Epithelial cell of esophagus (primary cell): ENCODE measurements around the gene ARRDC5.
"Not testable (repeated sequence)": the region's sequence is repeated elsewhere in the genome, so short reads cannot be mapped to it uniquely, and the experiment has no call there.

ENCODE experiments used
- DNase-seq: peaks from one replicate; pipeline ENCODE4 v3.0.0; 2010; ENCODE audit warnings: low read depth
- H3K4me3 ChIP-seq: 2 replicates; pipeline ENCODE4 v1.5.1; 2011; ENCODE audit warnings: mild to moderate bottlenecking, low read length, control low read depth
- TF ChIP-seq, protein P1 (sequence below): IDR thresholded peaks from 2 replicates; pipeline ENCODE4 v1.5.1; 2011; ENCODE audit warnings: low read depth, mild to moderate bottlenecking, low read length, control low read depth, inconsistent platforms; ENCODE audit not compliant: insufficient read depth; ENCODE audit errors: missing control alignments

Gene ARRDC5

DNA sequence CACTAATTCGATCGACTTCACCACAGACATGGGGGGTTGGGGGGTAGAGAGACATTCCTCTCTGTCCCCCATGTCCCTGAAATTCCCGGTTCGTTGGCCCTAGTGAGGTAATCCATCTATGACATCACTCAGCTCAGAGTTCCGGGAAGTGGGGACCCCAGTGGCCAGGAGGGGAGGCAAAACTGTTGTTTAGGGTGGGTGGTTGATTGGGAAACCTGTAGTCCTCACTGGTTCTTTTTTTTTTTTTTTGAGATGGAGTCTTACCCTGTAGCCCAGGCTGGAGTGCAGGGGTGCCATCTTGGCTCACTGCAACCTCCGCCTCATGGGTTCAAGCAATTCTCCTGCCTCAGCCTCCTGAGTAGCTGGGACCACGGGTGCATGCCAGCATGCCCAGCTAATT lies at the start of gene ARRDC5:
ARRDC5 (minus strand) TSS at position 101 of the 400 bp plus-strand sequence; CDS start at position 30, 71 bp downstream.
- DNase-seq, result no peak
- no peak within 1 kb of the TSS for H3K4me3 ChIP-seq
- TF ChIP-seq, protein P1, sequence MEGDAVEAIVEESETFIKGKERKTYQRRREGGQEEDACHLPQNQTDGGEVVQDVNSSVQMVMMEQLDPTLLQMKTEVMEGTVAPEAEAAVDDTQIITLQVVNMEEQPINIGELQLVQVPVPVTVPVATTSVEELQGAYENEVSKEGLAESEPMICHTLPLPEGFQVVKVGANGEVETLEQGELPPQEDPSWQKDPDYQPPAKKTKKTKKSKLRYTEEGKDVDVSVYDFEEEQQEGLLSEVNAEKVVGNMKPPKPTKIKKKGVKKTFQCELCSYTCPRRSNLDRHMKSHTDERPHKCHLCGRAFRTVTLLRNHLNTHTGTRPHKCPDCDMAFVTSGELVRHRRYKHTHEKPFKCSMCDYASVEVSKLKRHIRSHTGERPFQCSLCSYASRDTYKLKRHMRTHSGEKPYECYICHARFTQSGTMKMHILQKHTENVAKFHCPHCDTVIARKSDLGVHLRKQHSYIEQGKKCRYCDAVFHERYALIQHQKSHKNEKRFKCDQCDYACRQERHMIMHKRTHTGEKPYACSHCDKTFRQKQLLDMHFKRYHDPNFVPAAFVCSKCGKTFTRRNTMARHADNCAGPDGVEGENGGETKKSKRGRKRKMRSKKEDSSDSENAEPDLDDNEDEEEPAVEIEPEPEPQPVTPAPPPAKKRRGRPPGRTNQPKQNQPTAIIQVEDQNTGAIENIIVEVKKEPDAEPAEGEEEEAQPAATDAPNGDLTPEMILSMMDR, result no peak

DNA sequence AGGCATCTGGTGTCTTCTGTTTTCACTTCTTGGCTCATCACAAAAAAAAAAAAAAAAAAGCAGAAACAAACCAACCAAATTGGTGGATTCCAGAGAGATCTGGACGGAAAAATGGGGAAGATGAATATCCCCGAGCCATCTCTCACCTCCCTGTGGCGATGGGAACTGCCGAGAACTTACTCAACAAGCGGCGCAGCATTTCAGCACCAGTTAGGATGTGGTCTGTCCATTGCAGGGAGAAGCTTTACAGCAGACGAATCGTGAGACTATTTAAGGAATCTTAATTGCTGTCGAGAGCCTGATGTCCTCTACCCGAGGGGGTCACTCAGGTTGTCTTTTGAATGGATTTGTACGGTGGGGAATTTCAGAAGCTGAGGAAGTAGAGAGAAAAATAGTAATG lies 49.0 kb upstream of the ARRDC5 start:
- DNase-seq, result no peak
- TF ChIP-seq, protein P1, result no peak
- no peak overlapping the region for H3K4me3 ChIP-seq

DNA sequence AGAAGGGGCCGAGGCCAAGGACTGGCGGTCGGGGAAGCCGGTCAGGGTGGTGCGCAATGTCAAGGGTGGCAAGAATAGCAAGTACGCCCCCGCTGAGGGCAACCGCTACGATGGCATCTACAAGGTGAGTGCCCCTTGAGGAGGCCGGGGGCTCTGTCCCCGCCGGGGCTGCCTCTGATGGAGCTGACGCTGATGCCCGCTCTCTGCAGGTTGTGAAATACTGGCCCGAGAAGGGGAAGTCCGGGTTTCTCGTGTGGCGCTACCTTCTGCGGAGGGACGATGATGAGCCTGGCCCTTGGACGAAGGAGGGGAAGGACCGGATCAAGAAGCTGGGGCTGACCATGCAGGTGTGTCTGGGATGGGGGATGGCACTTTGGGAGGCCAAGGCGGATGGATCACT lies 48.0 kb upstream of the ARRDC5 start:
- DNase-seq, H3K4me3 ChIP-seq: not testable (repeated sequence)

DNA sequence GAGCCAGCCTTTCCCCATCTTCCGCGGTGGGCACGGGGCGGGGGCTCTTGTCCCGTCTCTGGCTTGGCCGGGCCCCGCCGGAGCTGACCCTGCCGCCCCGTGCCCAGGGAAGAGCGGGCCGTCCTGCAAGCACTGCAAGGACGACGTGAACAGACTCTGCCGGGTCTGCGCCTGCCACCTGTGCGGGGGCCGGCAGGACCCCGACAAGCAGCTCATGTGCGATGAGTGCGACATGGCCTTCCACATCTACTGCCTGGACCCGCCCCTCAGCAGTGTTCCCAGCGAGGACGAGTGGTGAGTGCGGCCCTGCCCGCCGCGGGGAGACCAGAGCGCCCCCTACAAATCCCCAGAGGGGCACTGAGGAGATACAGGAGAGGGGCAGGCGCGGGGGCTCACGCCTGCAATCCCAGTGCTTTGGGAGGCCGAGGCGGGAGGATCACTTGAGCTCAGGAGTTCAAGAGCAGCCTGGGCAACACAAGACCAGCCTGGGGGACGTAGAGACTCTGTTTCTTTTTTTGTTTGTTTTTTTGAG lies 39.0 kb upstream of the ARRDC5 start:
- not testable (repeated sequence) for DNase-seq, H3K4me3 ChIP-seq

DNA sequence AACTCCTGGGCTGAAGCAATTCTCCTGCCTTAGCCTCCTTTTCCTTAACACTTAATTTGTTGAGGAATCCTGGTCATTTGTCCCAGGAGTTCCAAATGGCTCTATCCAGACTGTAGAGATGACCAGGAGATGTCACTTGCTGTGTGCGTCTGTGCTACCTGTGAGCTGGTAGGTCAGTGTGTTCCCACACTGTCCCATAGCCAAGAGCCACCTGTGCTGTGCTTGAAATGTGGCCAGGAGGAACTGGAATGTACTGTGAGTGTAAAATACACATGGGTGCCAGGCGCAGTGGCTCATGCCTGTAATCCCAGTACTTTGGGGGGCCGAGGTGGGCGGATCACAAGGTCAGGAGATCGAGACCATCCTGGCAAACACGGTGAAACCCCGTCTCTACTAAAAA lies 36.8 kb upstream of the ARRDC5 start:
- no peak for DNase-seq
- no peak overlapping the region for H3K4me3 ChIP-seq
- TF ChIP-seq, protein P1, result no peak

DNA sequence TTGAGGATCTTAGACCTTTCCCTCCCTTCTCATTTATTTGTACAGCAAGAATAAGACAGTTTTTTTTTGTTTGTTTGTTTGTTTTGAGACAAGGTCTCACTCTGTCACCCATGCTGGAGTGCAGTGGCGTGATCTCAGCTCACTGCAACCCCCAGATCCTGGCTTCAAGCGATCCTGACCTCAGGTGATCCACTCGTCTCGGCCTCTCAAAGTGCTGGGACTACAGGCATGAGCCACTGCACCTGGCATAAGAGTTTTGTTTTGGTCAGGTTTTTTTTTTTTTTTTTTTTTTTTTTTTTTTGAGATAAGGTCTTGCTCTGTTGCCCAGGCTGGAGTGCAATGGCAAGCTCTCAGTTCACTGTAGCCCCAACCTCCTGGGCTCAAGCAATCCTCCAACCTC lies 35.8 kb upstream of the ARRDC5 start:
- not testable (repeated sequence) for DNase-seq, H3K4me3 ChIP-seq

DNA sequence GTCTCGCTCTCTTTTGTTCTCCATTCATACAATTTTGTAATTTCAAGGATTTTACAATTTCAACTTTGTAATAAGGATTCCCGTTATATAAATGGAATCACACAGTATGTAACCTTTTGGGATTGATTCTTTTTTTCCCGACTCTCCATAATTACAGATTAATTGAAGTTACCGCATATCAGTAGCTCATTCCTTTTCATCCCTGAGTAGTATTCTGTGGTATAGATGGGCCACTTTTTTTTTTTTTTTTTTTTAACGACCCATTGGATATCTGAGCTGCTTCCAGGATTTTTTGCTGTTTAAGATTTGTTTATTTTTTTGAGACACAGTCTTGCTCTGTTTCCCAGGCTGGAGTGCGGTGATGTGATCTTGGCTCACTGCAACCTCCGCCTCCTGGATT lies 34.4 kb upstream of the ARRDC5 start:
- TF ChIP-seq, protein P1, result no peak
- H3K4me3 ChIP-seq, result no peak overlapping the region
- no peak for DNase-seq

DNA sequence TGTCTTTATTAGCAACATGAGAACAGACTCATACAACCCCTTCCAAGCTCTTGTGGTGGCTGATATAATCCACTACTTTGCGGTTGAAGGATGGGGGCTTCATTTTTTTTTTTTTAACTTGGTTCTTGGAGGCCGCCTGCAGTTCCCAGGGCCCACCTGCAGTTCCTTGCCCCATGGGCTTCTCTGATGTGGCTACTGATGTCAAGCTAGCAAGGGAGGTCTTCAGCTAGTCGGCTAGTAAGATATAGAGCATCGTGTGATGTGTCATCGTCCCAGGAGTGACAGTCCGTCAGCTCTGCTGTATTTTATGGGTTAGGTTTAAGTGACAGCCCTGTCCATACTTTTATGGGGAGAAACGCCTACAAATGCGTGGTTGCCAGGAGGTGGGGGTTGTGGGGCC lies 32.7 kb upstream of the ARRDC5 start:
- TF ChIP-seq, protein P1, result no peak
- no peak overlapping the region for H3K4me3 ChIP-seq
- DNase-seq, result no peak

DNA sequence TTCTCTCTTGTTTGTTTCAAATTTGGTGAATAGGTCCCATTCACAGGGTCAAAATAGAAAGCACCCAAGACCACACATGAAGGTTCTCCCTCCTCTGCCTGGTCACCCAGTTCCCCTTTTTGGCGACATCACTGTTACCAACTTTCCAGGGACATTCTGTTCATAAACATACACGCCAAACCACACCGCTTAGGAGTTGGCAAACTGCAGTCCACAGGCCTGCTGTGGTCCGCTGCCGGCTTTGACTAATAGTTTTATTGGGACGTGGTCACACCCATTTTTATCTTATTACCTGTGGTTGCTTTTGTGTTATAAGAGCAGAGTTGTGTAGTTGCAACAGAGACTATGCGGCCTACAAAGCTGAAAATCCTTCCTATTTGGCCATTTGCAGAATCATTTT lies 30.8 kb upstream of the ARRDC5 start:
- TF ChIP-seq, protein P1, result no peak
- H3K4me3 ChIP-seq, result no peak overlapping the region
- DNase-seq, result no peak
